NCI-H2107 (cell line): ENCODE results near the gene NR1H2.
"Not testable (repeated sequence)": the region's sequence is repeated elsewhere in the genome, so short reads cannot be mapped to it uniquely, and the experiment has no call there.

ENCODE experiments used
- DNase-seq: peaks from one replicate; lab custom pipeline; 2025; lab: John Stamatoyannopoulos, UW

The NR1H2 gene

GRCh38 chr19:50376166-50377050 is at the start of gene NR1H2:
NR1H2 (plus strand) TSS chr19:50376457; CDS start chr19:50377606, 1,149 bp downstream.
- DNase-seq = peak; percentile 95

GRCh38 chr19:50327013-50327412 is 49.2 kb upstream of the NR1H2 start:
- no peak for DNase-seq

- no peak for DNase-seq
Measured at GRCh38 chr19:50327461-50328223, 48.6 kb upstream of the NR1H2 start.

GRCh38 chr19:50328224-50328872 is 47.9 kb upstream of the NR1H2 start:
- DNase-seq = no peak

- DNase-seq = no peak
Measured at GRCh38 chr19:50328873-50329145, 47.4 kb upstream of the NR1H2 start.

- DNase-seq = peak; percentile 98
Measured at GRCh38 chr19:50329146-50329925, 46.9 kb upstream of the NR1H2 start, which contains the start of gene KCNC3. KCNC3 (minus strand) TSS chr19:50329377; CDS start chr19:50329082, 295 bp downstream.

- DNase-seq = not testable (repeated sequence)
Measured at GRCh38 chr19:50329926-50330294, 46.3 kb upstream of the NR1H2 start.

GRCh38 chr19:50330365-50331078 is 45.7 kb upstream of the NR1H2 start:
- DNase-seq = peak; percentile 73

- no peak for DNase-seq
Measured at GRCh38 chr19:50331221-50331993, 44.9 kb upstream of the NR1H2 start.

- DNase-seq = no peak
Measured at GRCh38 chr19:50331994-50332243, 44.3 kb upstream of the NR1H2 start.

- no peak for DNase-seq
Measured at GRCh38 chr19:50332244-50333038, 43.8 kb upstream of the NR1H2 start.

GRCh38 chr19:50333235-50333736 is 43.0 kb upstream of the NR1H2 start:
- DNase-seq = no peak

- DNase-seq = no peak
Measured at GRCh38 chr19:50333737-50334617, 42.3 kb upstream of the NR1H2 start.

GRCh38 chr19:50334741-50335421 is 41.4 kb upstream of the NR1H2 start:
- DNase-seq = no peak

- DNase-seq = not testable (repeated sequence)
Measured at GRCh38 chr19:50337031-50337430, 39.2 kb upstream of the NR1H2 start.

GRCh38 chr19:50340331-50340730 is 35.9 kb upstream of the NR1H2 start:
- no peak for DNase-seq

- no peak for DNase-seq
Measured at GRCh38 chr19:50341091-50341564, 35.1 kb upstream of the NR1H2 start.
